Right hindlimb (tissue), 1 donor: Measurements from ENCODE around the gene SERTM1.

ENCODE experiments used
- DNase-seq: peaks from one replicate; pipeline ENCODE4 v3.0.0-alpha.2; 2018

The SERTM1 gene

DNA sequence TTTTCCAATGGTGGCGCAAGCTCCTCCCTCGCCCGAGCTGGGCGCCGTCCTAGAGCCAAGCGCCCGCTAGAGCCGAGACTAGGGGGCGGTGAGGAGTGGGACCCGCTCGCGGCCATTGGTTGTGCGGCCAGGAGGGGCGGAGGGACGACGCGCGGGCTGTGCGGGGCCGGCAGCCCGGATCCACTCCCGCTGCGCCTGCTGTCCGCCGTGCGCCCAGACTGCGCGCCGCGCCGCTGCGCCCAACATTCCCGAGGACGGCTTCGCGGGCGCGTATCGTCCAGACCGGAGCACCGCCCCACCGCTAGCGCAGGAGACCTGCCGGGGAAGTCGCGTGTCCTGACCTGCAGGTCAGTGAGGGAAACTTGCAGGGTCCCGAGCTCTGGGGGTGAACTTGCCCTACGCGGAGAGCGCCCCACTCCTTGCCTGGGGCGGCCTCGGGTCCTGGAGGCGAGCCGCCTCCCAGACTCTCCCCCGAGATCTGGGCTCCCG, at the start of gene SERTM1:
SERTM1 (plus strand) TSS at position 183 of the 489 bp plus-strand sequence. CDS start 21,059 bp downstream, outside the sequence.
- DNase-seq = peak; percentile 63

DNA sequence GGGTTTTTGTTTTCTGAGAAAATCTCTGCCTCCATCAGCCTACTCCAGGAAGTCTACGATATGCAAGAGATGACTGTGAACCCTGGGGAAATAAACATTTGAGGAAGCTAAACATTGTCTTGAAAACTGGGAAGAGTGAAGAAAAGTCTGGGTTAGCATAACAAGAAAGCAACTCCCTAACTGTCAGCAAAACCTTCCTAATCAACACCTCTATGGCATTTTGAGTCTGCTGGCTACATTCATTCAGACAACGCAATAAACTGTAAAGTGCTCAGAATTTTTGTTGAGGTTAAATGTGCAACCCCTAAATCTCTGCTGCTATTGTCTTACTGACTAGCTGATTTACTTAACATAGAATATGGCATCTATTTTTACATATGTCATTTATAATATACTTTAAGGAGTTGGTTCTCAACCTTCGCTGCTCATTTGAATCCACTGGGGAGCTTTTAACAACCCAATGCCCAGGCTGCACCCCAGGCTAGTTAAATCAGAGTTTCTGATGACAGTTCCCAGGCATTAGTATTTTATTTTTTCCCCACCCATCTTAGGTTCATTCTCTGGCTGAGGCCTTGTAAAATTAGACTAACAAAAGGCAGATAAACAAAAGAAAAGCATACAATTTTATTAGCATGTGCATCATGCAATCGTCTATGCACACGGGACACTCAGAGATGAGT, 45.3 kb upstream of the SERTM1 start:
- no peak for DNase-seq

DNA sequence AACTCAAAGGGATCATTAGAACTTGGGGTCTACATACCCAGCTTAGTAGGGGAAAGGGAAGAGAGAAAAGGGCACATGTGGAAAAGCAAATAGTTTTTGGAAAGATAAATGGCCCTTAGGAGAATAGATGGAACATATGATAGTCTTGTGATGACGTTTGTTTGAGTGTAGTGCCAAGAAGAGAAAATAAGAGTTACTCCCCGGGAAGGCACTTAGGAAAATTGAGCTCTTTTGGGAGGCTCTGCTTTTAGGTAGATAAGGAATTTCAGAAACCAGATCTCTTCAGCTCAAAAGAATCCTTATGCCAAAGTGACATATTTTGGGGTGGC, 44.8 kb upstream of the SERTM1 start:
- DNase-seq = no peak

DNA sequence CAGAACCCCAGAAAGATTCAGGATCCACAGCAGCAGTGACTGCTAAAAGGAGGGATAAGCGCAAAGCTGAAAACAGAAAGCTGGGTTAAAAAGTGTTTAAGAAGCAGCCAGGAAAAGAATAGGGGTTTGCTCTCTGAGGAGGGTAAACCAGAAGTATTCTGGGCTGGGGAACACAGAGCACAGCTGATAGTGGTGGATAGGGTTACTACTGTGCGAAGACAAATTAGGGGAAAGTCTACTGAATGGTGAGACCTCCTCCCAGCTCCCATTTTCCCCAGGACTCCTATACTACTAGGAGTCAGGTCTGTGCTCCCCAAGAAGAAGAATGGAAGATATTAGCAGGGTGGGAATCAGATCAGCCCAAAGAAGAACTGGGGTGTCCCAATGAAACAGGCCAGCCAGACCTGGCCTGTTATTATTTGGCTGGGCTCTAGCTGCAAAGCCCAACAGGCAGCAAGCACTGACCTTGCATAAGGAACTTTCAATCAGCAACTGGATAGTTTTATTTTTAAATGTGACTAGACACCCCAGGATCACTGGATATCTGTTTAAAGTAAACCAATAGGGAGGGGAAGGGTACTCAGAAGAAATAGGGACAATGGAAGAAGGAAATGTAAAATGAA, 43.5 kb upstream of the SERTM1 start:
- DNase-seq = peak; percentile 44

DNA sequence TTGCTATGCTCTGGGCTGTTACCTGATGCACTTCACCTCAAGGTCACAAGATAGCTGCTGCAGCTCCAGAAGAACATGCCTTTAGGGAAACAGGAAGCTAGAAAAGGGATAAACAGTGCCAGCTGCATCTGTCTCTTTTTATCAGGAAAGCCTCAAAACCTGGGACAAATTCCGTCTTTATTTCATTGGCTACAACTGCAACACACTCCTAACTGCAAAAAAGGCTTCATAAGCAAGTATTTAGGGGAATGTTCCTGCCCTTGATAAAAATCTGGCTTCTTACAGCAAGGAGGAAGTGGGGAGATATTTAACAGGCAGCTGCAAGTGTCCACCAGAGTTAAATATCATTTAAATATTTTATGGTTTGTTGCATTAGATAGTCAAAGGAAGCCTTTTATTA, 34.2 kb upstream of the SERTM1 start:
- DNase-seq = no peak

DNA sequence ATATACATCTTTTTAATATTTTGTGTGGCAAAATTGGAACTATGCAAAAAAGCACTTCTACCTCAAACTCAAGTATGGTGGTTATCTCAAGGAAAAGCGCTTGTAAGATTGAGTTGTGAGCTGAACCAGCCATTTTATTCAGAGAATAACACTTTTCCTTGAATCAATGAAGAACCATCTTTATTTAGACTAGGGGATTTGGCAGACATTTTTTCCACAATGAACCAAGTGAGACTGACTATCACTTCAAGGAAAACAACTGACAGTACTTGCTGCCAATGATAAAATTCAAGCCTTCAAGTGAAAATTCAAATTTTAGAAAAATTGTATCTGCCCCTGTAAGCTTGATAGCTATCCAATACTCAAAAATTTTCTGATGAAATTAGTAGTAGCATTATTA, 23.2 kb upstream of the SERTM1 start:
- no peak for DNase-seq

DNA sequence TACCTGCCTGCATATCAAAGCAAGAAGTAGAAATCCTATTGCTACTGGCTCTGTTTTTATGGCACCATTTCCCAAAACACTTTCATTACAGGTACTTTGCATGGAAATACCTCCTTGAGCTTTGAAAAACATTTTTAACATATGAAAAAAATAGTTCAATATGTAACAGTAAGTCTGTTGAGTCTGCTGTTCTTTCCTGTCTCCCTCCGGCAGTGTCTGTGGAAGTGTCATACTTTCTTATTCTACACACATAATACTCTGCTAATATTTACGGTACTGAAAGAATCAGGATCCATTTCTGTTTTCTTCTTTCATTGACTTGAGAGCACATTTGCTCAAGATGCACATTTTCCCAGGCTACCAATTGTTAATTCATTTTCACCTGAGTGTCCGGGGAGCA, 8.2 kb upstream of the SERTM1 start:
- DNase-seq = no peak

DNA sequence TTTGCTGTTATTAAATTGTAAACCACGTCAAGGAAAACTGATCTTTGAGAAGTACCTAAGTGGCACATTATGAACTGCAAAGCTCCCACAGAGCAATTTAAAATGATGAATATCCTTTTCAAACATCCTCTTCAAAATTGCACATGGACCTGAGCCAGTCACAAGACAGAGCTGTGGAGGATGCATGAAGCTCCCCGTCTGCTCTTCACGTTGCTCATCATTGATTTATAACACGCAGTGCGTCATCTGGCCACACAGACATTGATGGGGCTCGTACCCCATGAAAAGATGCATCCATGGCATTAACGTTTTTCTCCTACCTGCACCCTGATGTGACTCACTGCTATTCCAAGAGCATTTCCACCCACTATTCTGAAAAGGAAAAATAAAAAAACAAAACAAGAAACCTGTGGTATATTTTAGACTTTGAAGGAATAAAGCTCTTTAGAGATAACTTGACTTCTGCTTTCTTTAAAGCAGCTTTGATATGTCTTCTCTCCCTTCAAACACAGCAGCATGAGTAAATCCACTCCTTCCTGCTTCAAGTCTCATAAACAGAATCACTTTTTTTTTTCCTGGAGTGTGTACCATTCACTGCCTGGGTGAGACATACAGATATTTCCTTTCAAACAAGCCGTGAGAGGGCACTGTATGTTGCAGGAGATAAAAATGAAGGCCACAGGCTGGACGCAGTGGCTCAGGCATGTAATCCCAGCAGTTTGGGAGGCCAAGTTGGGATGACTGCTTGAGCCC, 7.2 kb upstream of the SERTM1 start:
- DNase-seq = no peak

DNA sequence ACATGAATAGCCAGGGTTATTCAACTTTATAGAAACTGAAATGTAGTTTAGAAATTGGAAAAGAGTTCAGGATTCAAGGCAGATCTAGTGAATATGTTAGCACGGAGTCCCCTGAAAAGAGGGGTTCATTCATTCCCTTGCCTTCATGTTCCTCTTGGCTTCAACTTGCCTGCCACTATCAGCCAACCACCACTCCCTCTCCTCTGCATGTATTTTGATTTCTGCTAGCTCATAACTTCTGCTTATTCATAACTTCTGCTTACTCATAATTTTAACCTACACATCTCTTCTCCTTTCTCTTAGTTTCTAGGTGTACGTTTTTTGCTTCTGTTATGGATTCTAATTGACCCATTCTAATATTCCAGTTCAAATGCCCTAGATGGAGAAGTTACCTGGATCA, 5.5 kb upstream of the SERTM1 start:
- no peak for DNase-seq

DNA sequence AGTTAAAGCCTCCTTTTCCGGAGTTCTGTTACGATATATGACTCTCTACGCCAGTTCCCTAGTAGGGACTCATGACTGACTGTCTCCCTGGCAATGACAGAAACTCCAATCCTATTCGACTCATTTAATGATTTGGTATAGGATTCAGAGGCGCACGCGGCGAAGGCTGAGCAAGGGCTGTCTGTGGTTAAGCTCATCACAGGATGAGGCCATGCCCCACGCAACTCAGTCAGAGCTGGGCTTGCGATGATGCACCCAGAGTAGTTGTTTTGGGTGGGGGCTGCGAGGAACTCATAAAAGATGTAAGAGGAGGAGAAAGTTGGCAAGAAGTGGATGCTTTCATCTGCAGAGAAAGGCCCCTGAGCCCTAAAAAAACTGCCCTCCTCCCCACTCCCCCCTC, 468 bp upstream of the SERTM1 start:
- DNase-seq = no peak

DNA sequence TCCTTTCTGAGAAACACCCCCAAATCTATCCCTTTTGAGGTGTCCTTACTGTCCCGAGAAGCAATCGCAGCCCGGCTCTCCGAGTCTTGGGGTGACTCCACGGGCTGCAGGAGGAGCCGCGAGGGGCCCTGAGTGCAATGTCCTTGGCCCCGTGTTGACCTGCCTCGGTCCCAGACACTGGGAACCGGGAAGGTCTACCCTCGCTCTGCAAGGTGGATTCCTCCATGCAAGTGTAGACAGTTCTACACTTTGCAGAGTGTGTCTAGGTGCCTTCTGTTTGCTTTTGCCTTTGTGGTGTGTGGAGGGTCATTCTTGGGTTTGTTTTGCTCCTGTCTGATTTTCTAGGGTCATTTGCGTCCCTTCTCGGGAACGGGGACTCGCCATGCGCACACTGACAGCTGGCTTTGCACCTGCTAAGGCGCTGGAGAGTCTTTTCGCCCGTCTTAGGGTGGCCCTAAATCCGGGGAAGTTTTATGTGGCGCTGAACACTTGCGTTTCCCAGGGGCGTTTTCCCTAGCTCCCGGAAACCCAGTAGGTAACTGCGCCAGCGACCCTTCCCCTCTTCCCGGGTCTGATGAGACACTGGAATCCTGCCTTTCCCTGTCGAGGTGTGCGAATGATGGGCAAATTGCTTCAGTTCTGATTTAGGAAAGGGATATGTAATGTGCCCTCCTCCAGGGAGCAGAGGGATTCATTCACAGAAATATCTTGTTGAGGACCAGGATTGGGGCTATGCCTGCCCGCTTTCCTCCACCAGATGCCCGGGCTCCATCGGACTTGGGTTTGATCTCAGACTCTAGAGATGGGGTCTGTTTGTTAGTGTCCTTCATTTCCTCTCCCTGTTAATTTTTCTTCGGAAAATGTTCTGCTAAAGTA, 755 bp downstream of the SERTM1 start:
- no peak for DNase-seq

DNA sequence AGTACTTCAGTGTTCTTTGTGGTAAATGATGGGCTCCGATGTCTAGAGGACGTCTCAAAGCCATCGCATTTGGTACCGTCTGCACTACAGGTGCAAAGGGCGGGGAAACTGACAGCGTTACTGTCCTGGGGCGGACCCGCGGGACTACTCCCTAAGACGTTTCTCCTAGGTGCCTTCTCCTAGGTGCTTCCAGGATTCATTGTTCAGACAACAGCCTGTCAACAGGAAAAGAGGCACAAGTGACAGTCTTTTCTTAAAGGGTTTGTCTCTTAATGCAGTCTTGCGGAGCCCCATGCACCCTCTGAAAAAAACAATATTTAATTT, 1.4 kb downstream of the SERTM1 start:
- DNase-seq = no peak

DNA sequence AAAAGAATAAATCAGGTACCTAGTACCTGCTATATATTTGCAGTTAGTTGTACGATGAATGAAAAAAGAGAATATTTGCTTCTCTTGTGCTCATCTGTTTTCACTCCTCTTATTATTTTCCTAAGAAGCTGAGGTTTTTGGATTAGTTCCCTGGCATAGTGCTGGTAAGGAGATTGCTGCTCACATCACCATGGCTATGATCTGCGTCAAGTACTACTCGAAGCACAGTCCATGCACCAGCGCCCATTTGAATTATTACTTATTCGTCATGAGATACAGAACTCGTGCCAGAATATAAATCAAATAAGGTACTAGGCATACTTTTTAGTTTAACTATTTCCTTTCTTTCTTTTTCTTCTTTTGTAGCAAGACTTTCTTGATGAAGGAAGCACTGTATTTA, 7.1 kb downstream of the SERTM1 start:
- no peak for DNase-seq

DNA sequence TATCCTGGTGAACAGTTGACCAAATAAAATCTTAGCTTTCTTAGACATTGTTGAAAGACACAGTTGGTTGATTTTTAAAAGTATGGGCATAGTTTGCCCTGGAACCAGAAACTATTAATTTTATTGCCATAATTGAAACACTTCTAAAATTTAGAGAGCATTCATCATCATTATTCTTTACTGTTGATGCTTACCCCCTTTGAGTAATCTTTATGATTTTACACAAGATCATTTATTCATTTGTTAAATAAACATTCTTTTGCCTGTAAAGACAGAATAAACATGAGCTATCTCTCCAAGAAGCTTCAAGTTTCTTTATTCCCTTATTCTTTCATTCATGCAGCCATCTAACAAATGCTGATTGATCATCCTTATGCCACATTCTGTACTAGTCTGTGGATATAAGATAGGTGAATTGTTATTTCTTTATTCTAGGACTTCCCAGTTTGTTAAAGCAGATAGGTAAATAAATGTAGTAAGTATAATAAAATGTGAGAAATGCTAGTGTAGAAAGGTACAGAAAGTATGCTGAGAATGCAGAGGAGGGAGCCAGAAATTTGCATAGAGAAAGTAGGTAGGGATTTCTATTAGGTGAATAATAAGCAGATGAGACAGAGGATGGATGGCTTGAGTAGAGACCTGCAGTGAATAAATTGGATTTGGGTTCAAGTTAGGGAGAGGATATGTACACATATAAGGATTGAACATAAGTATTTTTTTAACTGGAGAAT, 8.2 kb downstream of the SERTM1 start:
- DNase-seq = no peak

DNA sequence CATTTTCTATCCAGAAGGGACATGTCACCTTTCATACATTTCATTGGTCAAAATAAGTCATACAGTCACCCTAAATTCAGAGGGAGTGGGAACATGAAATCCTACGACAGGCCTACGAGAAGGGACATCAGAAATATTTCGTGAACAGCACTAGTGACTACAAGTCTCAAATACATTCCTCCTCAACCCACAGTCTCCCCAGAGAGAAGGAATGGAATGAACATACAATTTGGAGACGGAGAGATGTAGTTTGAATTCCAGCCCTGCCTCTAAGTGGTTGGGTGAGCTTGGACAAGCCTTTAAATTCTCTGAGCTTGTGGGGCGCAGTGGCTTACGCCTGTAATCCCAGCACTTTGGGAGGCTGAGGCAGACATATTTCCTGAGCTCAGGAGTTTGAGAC, 9.9 kb downstream of the SERTM1 start:
- DNase-seq = no peak

DNA sequence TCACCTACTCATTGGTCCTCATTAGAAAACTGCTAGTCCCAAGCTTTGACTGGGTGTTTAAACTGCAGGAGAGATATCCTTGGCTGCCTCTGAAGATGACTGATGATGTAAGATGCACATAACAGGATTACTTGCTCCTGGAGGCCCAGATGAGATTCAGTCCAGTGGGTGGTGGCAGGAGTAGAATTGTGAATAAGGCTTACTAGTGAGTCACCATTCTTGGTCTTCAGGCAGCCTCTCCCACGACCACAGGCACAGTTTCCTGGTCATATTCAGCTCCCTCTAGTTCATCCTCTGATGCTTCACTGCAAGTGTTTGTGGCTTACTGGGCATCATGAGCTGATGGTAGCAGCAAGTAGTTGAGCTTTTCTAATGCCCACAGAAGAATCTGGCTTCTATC, 12.1 kb downstream of the SERTM1 start:
- DNase-seq = no peak

DNA sequence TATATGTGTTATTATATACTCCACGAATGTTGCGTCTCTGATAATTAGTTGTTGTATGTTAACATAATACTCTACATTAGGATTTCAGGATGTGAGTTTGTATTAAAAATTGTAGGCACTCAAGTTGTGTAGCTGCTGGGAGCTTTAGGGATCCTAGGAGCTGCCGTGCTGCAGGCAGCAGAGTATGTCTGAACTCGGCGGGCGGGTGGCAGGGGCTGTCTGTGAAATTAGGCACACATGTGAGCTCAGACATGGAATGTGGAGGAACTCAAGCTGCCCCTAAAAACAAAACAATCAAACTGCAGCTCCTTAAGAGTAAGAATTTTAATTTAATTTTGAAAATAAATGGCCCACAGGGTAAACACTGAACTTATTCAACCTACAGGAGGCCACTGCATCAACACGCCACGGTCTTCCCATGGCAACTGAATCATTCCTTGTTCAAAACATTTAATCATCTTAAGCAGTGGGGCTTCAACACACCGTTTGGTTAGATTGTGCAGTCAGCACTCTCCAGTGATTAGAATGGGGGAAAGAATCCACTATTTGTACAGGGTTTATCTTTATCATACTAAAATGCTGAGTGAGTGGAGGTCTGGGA, 22.7 kb downstream of the SERTM1 start:
- no peak for DNase-seq

DNA sequence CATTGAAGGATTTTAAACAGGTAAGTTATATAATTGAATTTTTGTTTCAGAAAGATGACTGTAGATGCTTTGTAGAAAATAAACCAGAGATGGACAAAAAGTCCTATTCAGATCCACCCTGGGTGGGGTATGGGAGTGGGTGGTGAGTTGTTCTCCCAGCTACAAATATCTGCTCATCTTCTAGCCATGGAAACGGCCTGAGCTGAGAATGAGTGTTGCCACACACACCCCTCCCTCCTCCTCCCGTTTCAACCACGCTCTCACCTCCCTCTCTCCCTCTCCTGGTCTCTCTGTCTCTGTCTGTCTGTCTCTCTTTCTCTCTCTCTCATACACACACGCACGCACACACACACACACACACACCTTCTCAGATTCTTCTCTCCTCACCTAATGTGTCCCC, 26.4 kb downstream of the SERTM1 start:
- DNase-seq = no peak

DNA sequence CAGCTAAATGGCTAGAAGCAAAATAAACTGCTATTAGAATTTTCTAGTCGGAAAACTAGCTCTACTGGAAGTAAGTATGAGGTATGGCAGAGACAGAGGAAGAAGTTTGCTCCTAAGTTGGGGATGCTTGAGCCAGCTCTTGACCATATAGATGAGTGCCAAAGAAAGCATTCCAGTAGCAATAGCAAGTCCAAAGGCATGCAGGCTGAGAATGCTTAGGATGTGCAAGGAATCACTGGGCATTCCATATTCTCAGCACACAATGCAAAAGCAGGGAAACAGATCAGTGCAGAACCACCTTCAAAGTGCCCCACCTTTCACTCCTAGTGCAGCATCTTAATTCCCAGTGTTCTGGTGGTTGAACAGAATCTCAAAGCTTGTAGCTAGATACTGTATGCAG, 32.9 kb downstream of the SERTM1 start:
- DNase-seq = no peak

DNA sequence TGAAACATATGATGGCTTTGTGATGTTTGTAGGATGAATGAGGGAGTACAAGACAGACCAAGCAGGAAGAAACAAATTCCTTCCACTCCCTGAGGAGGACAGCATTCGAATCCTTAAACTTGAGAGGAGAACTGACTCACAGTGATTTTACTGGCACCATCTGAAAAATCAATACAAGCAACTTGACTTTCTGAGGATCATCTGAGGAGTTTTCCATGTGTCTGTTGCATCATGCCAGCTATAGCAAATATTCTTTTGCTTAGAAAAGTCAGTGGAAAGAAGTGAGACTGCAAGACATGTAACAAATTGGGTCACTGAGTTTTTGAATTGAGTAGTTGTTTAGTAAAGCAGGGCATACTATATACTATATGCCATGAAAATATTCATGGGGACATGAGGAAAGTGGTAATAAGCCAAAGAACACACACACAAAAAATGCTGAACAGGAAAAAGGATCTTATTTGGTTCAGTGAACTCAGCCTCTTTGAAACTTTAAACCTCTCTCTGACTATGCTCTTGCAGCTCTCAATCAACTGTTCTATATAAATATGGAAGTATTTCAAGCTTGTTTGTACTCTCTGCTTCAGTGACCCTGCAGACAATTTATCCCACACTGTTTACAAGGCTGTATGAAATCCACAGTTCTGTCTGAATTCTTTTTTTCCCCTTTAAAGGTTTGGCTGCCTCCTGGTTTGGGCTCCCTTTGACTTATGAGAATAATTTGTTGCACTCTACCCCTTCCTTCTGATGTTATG, 35.5 kb downstream of the SERTM1 start:
- no peak for DNase-seq

DNA sequence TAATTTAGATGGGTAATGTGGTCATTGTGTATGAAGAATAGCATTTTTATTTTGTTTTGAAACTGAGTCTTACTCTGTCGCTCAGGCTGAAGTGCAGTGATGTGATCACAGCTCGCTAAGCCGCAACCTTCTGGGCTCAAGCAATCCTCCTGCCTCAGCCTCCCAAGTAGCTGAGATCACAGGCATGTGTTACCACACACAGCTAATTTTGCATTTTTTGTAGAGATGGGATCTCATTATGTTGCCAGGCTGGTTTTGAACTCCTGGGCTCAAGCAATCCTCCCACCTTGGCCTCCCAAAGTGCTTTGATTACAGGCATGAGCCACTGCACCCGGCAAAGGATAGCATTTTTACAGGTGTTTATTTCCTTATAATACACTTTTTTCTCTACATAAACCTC, 36.6 kb downstream of the SERTM1 start:
- no peak for DNase-seq
